Measurements from ENCODE around the gene SLC16A1.

SLC16A1 gene

GRCh38 chr1:112862753-112863426 is 93.1 kb downstream of the SLC16A1 start:
- H3K27me3 ChIP-seq (ENCODE audit: insufficient read depth, poor library complexity, severe bottlenecking) = no peaks in the 10 kb centered on the region
- no peaks in the 10 kb centered on the region for H3K9me3 ChIP-seq (ENCODE audit: severe bottlenecking)
- TF ChIP-seq CTCF (IDR thresholded peaks at IDR 0.05; ENCODE audit: poor library complexity, severe bottlenecking) = no peak
- no peak for ATAC-seq (ENCODE audit: low read depth)
- H3K4me3 ChIP-seq (ENCODE audit: severe bottlenecking) = no peak overlapping the region
- H3K36me3 ChIP-seq (ENCODE audit: low read depth) = no peaks in the 10 kb centered on the region
- H3K4me1 ChIP-seq (ENCODE audit: insufficient read depth, poor library complexity, severe bottlenecking) = peaks cover 14% of the 10 kb centered on the region
- DNase-seq (ENCODE audit: low spot score) = no peak
- H3K27ac ChIP-seq (ENCODE audit: poor library complexity, severe bottlenecking) = peak overlapping the region; percentile 96
